ENCODE results near the gene MAPK7. TPM values are rescaled to one million over a fixed set of nuclear protein-coding genes. Genes with fewer than 3 reads are reported as not detected.

MAPK7 gene
- total and polyA plus RNA-seq, 10 of the 15 experiments (the other 5 are each of a cell fraction or from before 2014, with no cell fraction given), result 0.37 to 13.5 (median 5.6) TPM

DNA sequence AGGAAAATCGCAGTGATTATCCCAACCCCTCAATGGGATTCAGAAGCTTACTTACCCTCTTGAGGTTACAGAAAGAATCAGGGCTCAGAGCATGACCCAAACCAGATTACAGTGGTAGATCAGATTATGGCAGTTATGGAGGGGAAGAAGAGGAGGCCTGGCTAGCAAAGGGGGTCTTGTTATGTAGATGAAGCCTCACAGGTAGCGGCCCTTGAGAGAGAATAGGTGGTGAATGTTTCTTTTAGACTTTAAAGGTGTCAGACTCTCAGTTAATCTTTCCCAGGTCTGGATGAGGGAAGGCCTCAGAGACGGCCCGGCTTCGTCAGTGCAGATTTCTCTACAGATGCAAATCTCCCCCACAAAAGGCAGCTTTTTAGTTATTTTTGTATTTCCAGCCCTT is 48.3 kb downstream of the MAPK7 start:
- 35% methylated on average over 5 of the region's 5 CpGs for WGBS (ENCODE audit: insufficient coverage, insufficient replicate concordance, low lambda C conversion rate, missing lambda C conversion rate)
- FAIRE-seq, result no peak
- Histone ChIP-seq H3K27me3 (replicated peaks in 1 of 2; ENCODE audit: control insufficient read depth in 2 of 2, insufficient read depth in 2 of 2, low read length in 1 of 2) (no peaks in the 10 kb centered on the region; a peak in 1 of 4 replicates), H3K9ac (ENCODE audit: control insufficient read depth, insufficient read depth, low read length) (no peak overlapping the region), H2AFZ (ENCODE audit: control insufficient read depth, low read depth, low read length) (no peak overlapping the region), H3K79me2 (ENCODE audit: control insufficient read depth, insufficient read depth, low read length) (no peaks in the 10 kb centered on the region), H3K27ac (ENCODE audit: control insufficient read depth, insufficient read depth) (no peak overlapping the region), H3K4me3 (no peak overlapping the region), H3K36me3 (ENCODE audit: control insufficient read depth in 2 of 2, insufficient read depth in 2 of 2, low read length in 1 of 2) (no peaks in the 10 kb centered on the region), H3K4me1 (ENCODE audit: control insufficient read depth, insufficient read depth, low read length) (no peaks in the 10 kb centered on the region), H3K4me2 (ENCODE audit: control insufficient read depth, insufficient read depth) (no peak overlapping the region), H3K9me3 (replicated peaks; ENCODE audit: control insufficient read depth, insufficient read depth, low read length) (no peaks in the 10 kb centered on the region), H4K20me1 (ENCODE audit: control insufficient read depth, insufficient read depth) (no peaks in the 10 kb centered on the region)
- ChIA-PET CTCF (no interaction called here), SMC1A (ENCODE audit: uncharacterized antibody, unreplicated experiment) (no interaction called here), POLR2A (no interaction called here), RAD21 (ENCODE audit: unreplicated experiment) (no interaction called here)
- in situ Hi-C loops (cut with MboI), result no loop called here
- no peak for TF ChIP-seq BMI1 (IDR thresholded peaks at IDR 0.05; ENCODE audit: borderline replicate concordance)
- no TSS peak for BruUV-seq (replicated peaks)
- no peak for ATAC-seq
- intact Hi-C loops (cut with micrococcal nuclease; ENCODE audit: unreplicated experiment), result no loop called here
- DNase-seq (ENCODE audit: low read depth, low spot score), result no peak

DNA sequence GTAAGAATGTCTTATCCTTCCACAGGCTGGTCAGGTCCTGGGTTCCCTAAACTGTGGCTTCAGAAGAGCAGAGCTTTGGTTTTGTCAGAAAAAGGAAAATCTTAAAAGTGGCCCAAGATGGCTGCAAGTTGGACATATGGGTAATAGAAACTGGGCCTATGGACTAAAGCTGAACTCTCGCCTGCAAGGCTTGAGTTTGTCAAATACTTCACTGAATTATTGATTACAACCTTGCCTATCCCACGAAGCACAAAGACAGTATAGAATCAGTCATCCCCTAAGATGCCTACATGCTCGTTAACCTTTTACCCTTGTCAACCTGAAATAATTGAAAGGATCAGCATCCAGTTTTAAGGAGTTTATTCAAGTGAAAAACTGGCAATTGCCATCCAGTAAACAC is 53.4 kb downstream of the MAPK7 start:
- ChIA-PET CTCF (no interaction called here), SMC1A (ENCODE audit: uncharacterized antibody, unreplicated experiment) (no interaction called here), RAD21 (ENCODE audit: unreplicated experiment) (no interaction called here), POLR2A (no interaction called here)
- Histone ChIP-seq H3K79me2 (ENCODE audit: control insufficient read depth, insufficient read depth, low read length) (no peaks in the 10 kb centered on the region), H3K4me1 (ENCODE audit: control insufficient read depth, insufficient read depth, low read length) (no peaks in the 10 kb centered on the region), H3K36me3 (ENCODE audit: control insufficient read depth in 2 of 2, insufficient read depth in 2 of 2, low read length in 1 of 2) (no peaks in the 10 kb centered on the region), H3K4me3 (no peak overlapping the region), H3K27me3 (replicated peaks in 1 of 2; ENCODE audit: control insufficient read depth in 2 of 2, insufficient read depth in 2 of 2, low read length in 1 of 2) (no peaks in the 10 kb centered on the region; a peak in 1 of 4 replicates), H3K9ac (ENCODE audit: control insufficient read depth, insufficient read depth, low read length) (no peak overlapping the region), H3K27ac (ENCODE audit: control insufficient read depth, insufficient read depth) (no peak overlapping the region), H2AFZ (ENCODE audit: control insufficient read depth, low read depth, low read length) (no peak overlapping the region), H3K4me2 (ENCODE audit: control insufficient read depth, insufficient read depth) (no peak overlapping the region), H3K9me3 (replicated peaks; ENCODE audit: control insufficient read depth, insufficient read depth, low read length) (no peaks in the 10 kb centered on the region), H4K20me1 (ENCODE audit: control insufficient read depth, insufficient read depth) (no peaks in the 10 kb centered on the region)
- no TSS peak for BruUV-seq (replicated peaks)
- intact Hi-C loops (cut with micrococcal nuclease; ENCODE audit: unreplicated experiment), result no loop called here
- no peak for TF ChIP-seq TCF7 (IDR thresholded peaks at IDR 0.05; ENCODE audit: borderline replicate concordance)
- TF ChIP-seq NBN (IDR thresholded peaks at IDR 0.05), result no peak
- no peak for FAIRE-seq
- no peak for ATAC-seq
- in situ Hi-C loops (cut with MboI), result no loop called here
- 0% methylated on average over 3 of the region's 3 CpGs for WGBS (ENCODE audit: insufficient coverage, insufficient replicate concordance, low lambda C conversion rate, missing lambda C conversion rate)
- DNase-seq (ENCODE audit: low read depth, low spot score), result no peak

MicroRNA genes within 50 kb of the gene (microRNA counts, 767-probe panel; counts per million panel counts)
- 1,650 counts per million, percentile 63 among the panel's probes with 10 or more counts for microRNA hsa-miR-1180

Small RNA genes lying within 50 kb of the gene (microRNA-seq; reads per million reads assigned to microRNA genes)
- 120 reads per million, percentile 76 among the genes with 10 or more reads in this experiment for gene MIR1180

Small RNA genes lying within 50 kb of the gene (small RNA-seq; reads per million reads assigned to genes)
- 5.3 reads per million, percentile 89 among the genes with 10 or more reads in this experiment for gene MIR1180
- gene RF00537, result not detected

Other genes with a start within 250 kb of the MAPK7 start
- 2.1 and 2.7 TPM in 2 replicates for gene EPN2, start 141.1 kb upstream of the MAPK7 start, total RNA-seq (2014; rRNA removed)
- gene EPN2, start 141.1 kb upstream of the MAPK7 start, total RNA-seq (2014; rRNA removed; fragmentation: Illumina TruSeq; extraction: Trizol), result 1.8 and 3.2 TPM in 2 replicates
- gene EPN2, start 141.1 kb upstream of the MAPK7 start, total RNA-seq (2021), result 4.8 and 5.0 TPM in 2 replicates
- 4.7 and 5.7 TPM in 2 replicates for gene EPN2, start 141.1 kb upstream of the MAPK7 start, polyA plus RNA-seq (2011; rRNA removed)
- 3.3 and 4.8 TPM in 2 replicates for gene EPN2, start 141.1 kb upstream of the MAPK7 start, polyA plus RNA-seq (2014; fragmentation: Illumina TruSeq; extraction: Trizol)
- gene EPN2, start 141.1 kb upstream of the MAPK7 start, polyA plus RNA-seq (2014; fragmentation: Nextera tagmentation; extraction: Ambion mirVana), result under 1 TPM; 0.26 to 0.62 TPM
- 5.2 and 5.9 TPM in 2 replicates for gene EPN2, start 141.1 kb upstream of the MAPK7 start, polyA plus RNA-seq (2014; rRNA removed)
- 1 to 10 TPM; 5.6 to 8.4 TPM for gene EPN2, start 141.1 kb upstream of the MAPK7 start, polyA plus RNA-seq (2016; fragmentation: Nextera tagmentation; extraction: Ambion mirVana)
- gene B9D1, start 15.8 kb upstream of the MAPK7 start, total RNA-seq (2014; rRNA removed), result 8.3 and 9.4 TPM in 2 replicates
- gene B9D1, start 15.8 kb upstream of the MAPK7 start, total RNA-seq (2014; rRNA removed; fragmentation: Illumina TruSeq; extraction: Trizol), result 4.5 and 5.9 TPM in 2 replicates
- 8.1 and 9.5 TPM in 2 replicates for gene B9D1, start 15.8 kb upstream of the MAPK7 start, total RNA-seq (2021)
- 5.0 and 10.4 TPM in 2 replicates for gene B9D1, start 15.8 kb upstream of the MAPK7 start, polyA plus RNA-seq (2011; rRNA removed)
- gene B9D1, start 15.8 kb upstream of the MAPK7 start, polyA plus RNA-seq (2014; fragmentation: Illumina TruSeq; extraction: Trizol), result 4.9 and 8.7 TPM in 2 replicates
- gene B9D1, start 15.8 kb upstream of the MAPK7 start, polyA plus RNA-seq (2014; fragmentation: Nextera tagmentation; extraction: Ambion mirVana), result 10 to 100 TPM in 1 of 2 experiments, 1 to 10 TPM in 1; 8.2 to 10.2 TPM
- 11.8 and 14.9 TPM in 2 replicates for gene B9D1, start 15.8 kb upstream of the MAPK7 start, polyA plus RNA-seq (2014; rRNA removed)
- 10 to 100 TPM; 16.4 to 18.3 TPM for gene B9D1, start 15.8 kb upstream of the MAPK7 start, polyA plus RNA-seq (2016; fragmentation: Nextera tagmentation; extraction: Ambion mirVana)
- not detected in 2 replicates for gene MFAP4, start 8.7 kb downstream of the MAPK7 start, total RNA-seq (2014; rRNA removed)
- not detected in 2 replicates for gene MFAP4, start 8.7 kb downstream of the MAPK7 start, total RNA-seq (2014; rRNA removed; fragmentation: Illumina TruSeq; extraction: Trizol)
- gene MFAP4, start 8.7 kb downstream of the MAPK7 start, total RNA-seq (2021), result 0.13 and 0.28 TPM in 2 replicates
- gene MFAP4, start 8.7 kb downstream of the MAPK7 start, polyA plus RNA-seq (2011; rRNA removed), result not detected in 2 replicates
- gene MFAP4, start 8.7 kb downstream of the MAPK7 start, polyA plus RNA-seq (2014; fragmentation: Illumina TruSeq; extraction: Trizol), result not detected in 2 replicates
- not detected for gene MFAP4, start 8.7 kb downstream of the MAPK7 start, polyA plus RNA-seq (2014; fragmentation: Nextera tagmentation; extraction: Ambion mirVana)
- gene MFAP4, start 8.7 kb downstream of the MAPK7 start, polyA plus RNA-seq (2014; rRNA removed), result not detected in 2 replicates
- gene MFAP4, start 8.7 kb downstream of the MAPK7 start, polyA plus RNA-seq (2016; fragmentation: Nextera tagmentation; extraction: Ambion mirVana), result under 1 TPM; 0.08 to 0.09 TPM
- gene RNF112, start 32.7 kb downstream of the MAPK7 start, total RNA-seq (2014; rRNA removed), result not detected in 2 replicates
- gene RNF112, start 32.7 kb downstream of the MAPK7 start, total RNA-seq (2014; rRNA removed; fragmentation: Illumina TruSeq; extraction: Trizol), result not detected in 2 replicates
- not detected in 2 replicates for gene RNF112, start 32.7 kb downstream of the MAPK7 start, total RNA-seq (2021)
- 0.03 TPM in 1 of 2 replicates, not detected in the other for gene RNF112, start 32.7 kb downstream of the MAPK7 start, polyA plus RNA-seq (2011; rRNA removed)
- not detected in 2 replicates for gene RNF112, start 32.7 kb downstream of the MAPK7 start, polyA plus RNA-seq (2014; fragmentation: Illumina TruSeq; extraction: Trizol)
- not detected for gene RNF112, start 32.7 kb downstream of the MAPK7 start, polyA plus RNA-seq (2014; fragmentation: Nextera tagmentation; extraction: Ambion mirVana)
- not detected in 2 replicates for gene RNF112, start 32.7 kb downstream of the MAPK7 start, polyA plus RNA-seq (2014; rRNA removed)
- not detected for gene RNF112, start 32.7 kb downstream of the MAPK7 start, polyA plus RNA-seq (2016; fragmentation: Nextera tagmentation; extraction: Ambion mirVana)
- not detected in 2 replicates for gene SLC47A1, start 155.4 kb downstream of the MAPK7 start, total RNA-seq (2014; rRNA removed)
- gene SLC47A1, start 155.4 kb downstream of the MAPK7 start, total RNA-seq (2014; rRNA removed; fragmentation: Illumina TruSeq; extraction: Trizol), result not detected in 2 replicates
- gene SLC47A1, start 155.4 kb downstream of the MAPK7 start, total RNA-seq (2021), result 0.41 TPM in 1 of 2 replicates, not detected in the other
- gene SLC47A1, start 155.4 kb downstream of the MAPK7 start, polyA plus RNA-seq (2011; rRNA removed), result not detected in 2 replicates
- gene SLC47A1, start 155.4 kb downstream of the MAPK7 start, polyA plus RNA-seq (2014; fragmentation: Illumina TruSeq; extraction: Trizol), result not detected in 2 replicates
- gene SLC47A1, start 155.4 kb downstream of the MAPK7 start, polyA plus RNA-seq (2014; fragmentation: Nextera tagmentation; extraction: Ambion mirVana), result not detected
- gene SLC47A1, start 155.4 kb downstream of the MAPK7 start, polyA plus RNA-seq (2014; rRNA removed), result not detected in 2 replicates
- gene SLC47A1, start 155.4 kb downstream of the MAPK7 start, polyA plus RNA-seq (2016; fragmentation: Nextera tagmentation; extraction: Ambion mirVana), result not detected